ENCODE results near the gene SLC9A4.

Gene SLC9A4

GRCh38 chr2:102453501-102453900 is 19.5 kb upstream of the SLC9A4 start:
- no peak for DNase-seq (ENCODE audit: low read depth)

- no peak for DNase-seq (ENCODE audit: low read depth)
Observed at GRCh38 chr2:102455061-102455670, 17.9 kb upstream of the SLC9A4 start.

GRCh38 chr2:102460467-102460866 is 12.6 kb upstream of the SLC9A4 start:
- DNase-seq (ENCODE audit: low read depth) = no peak

- DNase-seq (ENCODE audit: low read depth) = no peak
Observed at GRCh38 chr2:102461188-102461587, 11.8 kb upstream of the SLC9A4 start.

GRCh38 chr2:102463160-102463559 is 9.9 kb upstream of the SLC9A4 start:
- no peak for DNase-seq (ENCODE audit: low read depth)

GRCh38 chr2:102470168-102470567 is 2.9 kb upstream of the SLC9A4 start:
- no peak for DNase-seq (ENCODE audit: low read depth)

- DNase-seq (ENCODE audit: low read depth) = no peak
Observed at GRCh38 chr2:102473631-102474030, 605 bp downstream of the SLC9A4 start.

GRCh38 chr2:102474785-102475184 is 1.8 kb downstream of the SLC9A4 start:
- DNase-seq (ENCODE audit: low read depth) = no peak

GRCh38 chr2:102478686-102479470 is 5.9 kb downstream of the SLC9A4 start:
- DNase-seq (ENCODE audit: low read depth) = no peak

- DNase-seq (ENCODE audit: low read depth) = no peak
Observed at GRCh38 chr2:102480285-102481195, 7.5 kb downstream of the SLC9A4 start.

GRCh38 chr2:102481931-102482330 is 8.9 kb downstream of the SLC9A4 start:
- no peak for DNase-seq (ENCODE audit: low read depth)

GRCh38 chr2:102483086-102483485 is 10.1 kb downstream of the SLC9A4 start:
- DNase-seq (ENCODE audit: low read depth) = no peak

- no peak for DNase-seq (ENCODE audit: low read depth)
Observed at GRCh38 chr2:102484310-102485061, 11.5 kb downstream of the SLC9A4 start.

GRCh38 chr2:102485147-102485785 is 12.2 kb downstream of the SLC9A4 start:
- no peak for DNase-seq (ENCODE audit: low read depth)

GRCh38 chr2:102486941-102487702 is 14.1 kb downstream of the SLC9A4 start:
- DNase-seq (ENCODE audit: low read depth) = no peak

- no peak for DNase-seq (ENCODE audit: low read depth)
Observed at GRCh38 chr2:102487761-102488462, 14.9 kb downstream of the SLC9A4 start.

- DNase-seq (ENCODE audit: low read depth) = no peak
Observed at GRCh38 chr2:102489646-102490045, 16.6 kb downstream of the SLC9A4 start.

- no peak for DNase-seq (ENCODE audit: low read depth)
Observed at GRCh38 chr2:102492006-102492405, 19.0 kb downstream of the SLC9A4 start.

GRCh38 chr2:102494570-102494969 is 21.5 kb downstream of the SLC9A4 start:
- DNase-seq (ENCODE audit: low read depth) = no peak

GRCh38 chr2:102498414-102498813 is 25.4 kb downstream of the SLC9A4 start:
- DNase-seq (ENCODE audit: low read depth) = no peak

All from activated T-cell treated with anti-CD3 and anti-CD28 coated beads for 24 hours (primary cell).